BE2C (cell line): ENCODE results near the gene ZBTB24.
A peak's percentile ranks its signal among the peaks of the same experiment; 100 is the strongest.

Experiments
- DNase-seq: peaks from one replicate; pipeline ENCODE4 v3.0.0-alpha.2; 2020
- H3K27me3 ChIP-seq: fragments of 250-450 bp; sonication (Bioruptor Pico); 2 replicates; pipeline ENCODE4 v1.5.1; 2020; ENCODE audit warnings: mild to moderate bottlenecking
- H3K36me3 ChIP-seq: fragments of 250-450 bp; sonication (Bioruptor Pico); 2 replicates; pipeline ENCODE4 v1.5.1; 2020; ENCODE audit warnings: mild to moderate bottlenecking
- H3K4me1 ChIP-seq: fragments of 250-450 bp; sonication (Bioruptor Pico); 2 replicates; pipeline ENCODE4 v1.5.1; 2020
- H3K4me3 ChIP-seq: 2 replicates; pipeline ENCODE4 v1.5.1; 2011; ENCODE audit warnings: low read depth, low read length
- H3K9me3 ChIP-seq: fragments of 250-450 bp; sonication (Bioruptor Pico); 2 replicates; pipeline ENCODE4 v1.5.1; 2020
- TF ChIP-seq, protein P1 (sequence below): IDR thresholded peaks from 2 replicates; pipeline ENCODE4 v1.5.1; 2012; ENCODE audit warnings: mild to moderate bottlenecking, low read depth, low read length

ZBTB24 gene

DNA sequence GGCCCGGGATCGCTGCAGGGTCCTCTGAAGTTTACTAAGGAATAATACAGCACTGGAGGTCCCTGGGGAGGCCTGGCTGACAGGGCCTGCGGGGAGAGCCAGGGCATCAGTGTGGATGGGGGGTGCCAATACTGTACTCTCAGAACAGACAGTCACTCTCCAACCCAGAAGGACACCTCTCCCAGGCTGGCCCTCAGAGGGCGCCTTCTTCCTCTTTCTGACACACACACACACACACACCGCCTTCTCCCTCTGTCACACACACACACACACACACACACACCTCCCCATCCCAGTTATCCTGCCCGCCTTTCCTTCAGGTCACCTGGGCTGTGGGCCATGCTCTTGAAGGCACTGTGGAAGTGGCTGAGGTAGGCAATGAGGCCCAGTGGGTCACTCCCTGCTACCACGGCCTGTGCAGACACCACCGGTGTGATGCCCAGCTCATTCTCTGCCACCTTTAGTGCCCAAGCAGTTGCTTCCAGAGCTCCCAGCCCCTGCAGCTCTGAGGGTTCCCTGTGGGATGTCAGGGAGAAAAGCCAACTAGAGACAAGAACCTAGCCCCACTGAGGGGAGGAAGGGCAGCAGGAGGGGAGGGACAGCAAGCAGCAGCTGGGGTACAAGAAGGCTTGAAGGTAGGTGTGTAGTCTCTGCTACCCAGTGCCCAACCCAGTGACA is 35.0 kb downstream of the ZBTB24 start:
- DNase-seq = peak; percentile 51
- TF ChIP-seq, protein P1, sequence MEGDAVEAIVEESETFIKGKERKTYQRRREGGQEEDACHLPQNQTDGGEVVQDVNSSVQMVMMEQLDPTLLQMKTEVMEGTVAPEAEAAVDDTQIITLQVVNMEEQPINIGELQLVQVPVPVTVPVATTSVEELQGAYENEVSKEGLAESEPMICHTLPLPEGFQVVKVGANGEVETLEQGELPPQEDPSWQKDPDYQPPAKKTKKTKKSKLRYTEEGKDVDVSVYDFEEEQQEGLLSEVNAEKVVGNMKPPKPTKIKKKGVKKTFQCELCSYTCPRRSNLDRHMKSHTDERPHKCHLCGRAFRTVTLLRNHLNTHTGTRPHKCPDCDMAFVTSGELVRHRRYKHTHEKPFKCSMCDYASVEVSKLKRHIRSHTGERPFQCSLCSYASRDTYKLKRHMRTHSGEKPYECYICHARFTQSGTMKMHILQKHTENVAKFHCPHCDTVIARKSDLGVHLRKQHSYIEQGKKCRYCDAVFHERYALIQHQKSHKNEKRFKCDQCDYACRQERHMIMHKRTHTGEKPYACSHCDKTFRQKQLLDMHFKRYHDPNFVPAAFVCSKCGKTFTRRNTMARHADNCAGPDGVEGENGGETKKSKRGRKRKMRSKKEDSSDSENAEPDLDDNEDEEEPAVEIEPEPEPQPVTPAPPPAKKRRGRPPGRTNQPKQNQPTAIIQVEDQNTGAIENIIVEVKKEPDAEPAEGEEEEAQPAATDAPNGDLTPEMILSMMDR = no peak
- no peaks in the 10 kb centered on the region for H3K4me1 ChIP-seq
- H3K36me3 ChIP-seq = peaks cover 46% of the 10 kb centered on the region
- no peak overlapping the region for H3K4me3 ChIP-seq
- H3K27me3 ChIP-seq = no peaks in the 10 kb centered on the region
- H3K9me3 ChIP-seq = no peaks in the 10 kb centered on the region; the same call in 1 of the 2 replicates

DNA sequence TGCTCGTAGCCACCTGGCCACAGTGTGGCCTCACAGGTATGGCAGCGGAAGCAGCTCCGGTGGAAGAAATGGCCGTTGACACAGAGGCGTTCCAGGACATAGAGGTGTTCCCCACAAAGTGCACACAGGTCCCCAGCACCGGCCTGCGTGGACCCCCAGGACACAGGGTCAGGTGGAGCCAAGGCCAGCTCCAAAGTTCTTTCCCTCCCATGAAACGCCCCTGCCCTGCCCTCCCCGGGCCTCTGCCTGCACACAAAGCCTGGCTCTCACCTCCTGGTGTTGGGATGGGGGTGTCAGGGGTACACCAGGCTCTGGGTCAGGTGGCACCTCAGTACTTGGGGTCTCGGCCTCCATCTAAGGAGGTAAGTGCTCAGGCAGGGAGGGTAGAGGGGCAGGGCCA is 35.9 kb downstream of the ZBTB24 start:
- TF ChIP-seq, protein P1 = no peak
- H3K4me3 ChIP-seq = no peak overlapping the region
- DNase-seq = no peak
- no peaks in the 10 kb centered on the region for H3K27me3 ChIP-seq
- no peaks in the 10 kb centered on the region; the same call in 1 of the 2 replicates for H3K9me3 ChIP-seq
- H3K36me3 ChIP-seq = peaks cover 49% of the 10 kb centered on the region
- H3K4me1 ChIP-seq = no peaks in the 10 kb centered on the region

DNA sequence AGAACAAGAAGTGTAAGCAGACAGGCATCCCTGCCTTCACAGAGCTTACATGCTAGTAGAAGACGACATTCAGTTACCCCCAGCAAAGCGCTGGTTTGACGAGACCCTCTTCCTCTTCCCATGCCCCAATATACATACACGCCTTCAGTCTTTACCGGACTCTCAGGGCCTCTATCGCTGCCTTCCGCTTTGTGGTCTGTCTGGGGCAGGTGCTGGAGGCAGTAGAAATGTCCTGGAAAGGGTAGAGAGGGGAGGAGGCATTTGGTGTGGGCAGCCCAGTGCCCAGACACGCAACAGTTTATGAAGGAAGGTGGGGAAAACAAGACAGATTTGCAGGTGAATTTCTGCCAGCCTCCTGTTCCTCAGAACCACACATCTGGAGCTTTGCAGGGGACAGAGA is 36.5 kb downstream of the ZBTB24 start:
- DNase-seq = no peak
- TF ChIP-seq, protein P1 = no peak
- Histone ChIP-seq H3K4me3 (no peak overlapping the region), H3K27me3 (no peaks in the 10 kb centered on the region; the same call in 1 of the 2 replicates), H3K4me1 (no peaks in the 10 kb centered on the region; the same call in 1 of the 2 replicates), H3K9me3 (no peaks in the 10 kb centered on the region; the same call in 1 of the 2 replicates), H3K36me3 (peaks cover 44% of the 10 kb centered on the region)

DNA sequence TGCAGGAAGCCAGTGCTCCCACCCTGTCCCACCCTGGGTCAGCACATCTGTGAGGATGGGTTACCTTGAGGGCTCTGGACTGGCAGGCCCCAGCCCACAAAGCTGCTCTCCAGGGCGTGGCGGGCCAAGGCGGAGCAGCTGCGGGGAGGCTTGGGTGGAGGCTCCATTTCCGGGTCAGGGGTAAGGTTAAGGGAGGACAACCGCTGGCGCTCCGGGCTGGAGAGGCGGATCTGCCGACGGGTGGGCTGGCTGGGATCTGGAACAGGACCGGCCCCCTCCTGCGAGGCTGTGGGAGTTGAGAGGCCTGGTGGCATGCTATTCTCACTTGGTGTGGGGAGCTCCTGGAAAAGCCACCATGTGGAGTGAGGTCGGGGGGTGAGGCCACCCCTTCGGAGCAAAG is 36.9 kb downstream of the ZBTB24 start:
- no peak for DNase-seq
- Histone ChIP-seq H3K4me1 (no peaks in the 10 kb centered on the region; the same call in 1 of the 2 replicates), H3K27me3 (no peaks in the 10 kb centered on the region; the same call in 1 of the 2 replicates), H3K4me3 (no peak overlapping the region), H3K9me3 (no peaks in the 10 kb centered on the region; the same call in 1 of the 2 replicates), H3K36me3 (peaks cover 40% of the 10 kb centered on the region)
- TF ChIP-seq, protein P1 = no peak

DNA sequence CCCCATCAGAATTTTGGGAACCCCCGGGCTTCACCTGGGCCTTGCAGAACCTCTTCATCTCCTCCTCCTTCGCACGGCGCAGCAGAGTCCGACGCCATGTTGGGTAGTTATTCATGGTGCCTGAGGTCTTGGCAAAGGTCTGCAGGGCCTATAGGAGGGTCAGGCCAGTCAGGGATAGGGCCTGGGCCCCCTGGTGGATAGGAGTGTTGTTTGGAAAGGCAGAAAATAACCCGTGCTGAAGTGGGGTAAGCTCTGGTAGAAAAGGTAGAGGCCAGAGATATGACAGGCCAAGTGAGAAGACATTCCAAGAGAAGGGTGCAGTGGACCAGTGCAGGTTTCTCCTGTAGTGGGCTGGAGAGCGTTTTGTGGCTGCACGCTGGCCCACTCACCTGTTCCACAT is 37.6 kb downstream of the ZBTB24 start:
- peaks cover 40% of the 10 kb centered on the region for H3K36me3 ChIP-seq

More for the DNA sequence above, 37.6 kb downstream of the ZBTB24 start:
- Histone ChIP-seq H3K4me1 (no peaks in the 10 kb centered on the region; the same call in 1 of the 2 replicates), H3K9me3 (no peaks in the 10 kb centered on the region; the same call in 1 of the 2 replicates), H3K4me3 (no peak overlapping the region), H3K27me3 (no peaks in the 10 kb centered on the region; the same call in 1 of the 2 replicates)
- no peak for DNase-seq
- TF ChIP-seq, protein P1 = peak; percentile 30
